ENCODE measurements around the gene CLDN8.

GRCh38 chr21:30168086-30168485, 47.8 kb downstream of the CLDN8 start:
- no peak for TF ChIP-seq CTCF (IDR thresholded peaks at IDR 0.05)
- no peak for TF ChIP-seq POLR2A (IDR thresholded peaks at IDR 0.05)
